Endothelial cell of umbilical vein (primary cell): ENCODE data around the gene OTULIN. TPM values are rescaled to one million over a fixed set of nuclear protein-coding genes. Genes with fewer than 3 reads are reported as not detected.

Source experiments
- BruUV-seq: library from RNA; stranded (reverse); fragments of 400-500 nt; replicated peaks from 2 replicates; lab custom pipeline; 2021; lab: Mats Ljungman, UMichigan
- CTCF ChIA-PET: fragments of 300-600, 350-600 bp; sonication (Branson Sonifier 250); formaldehyde crosslinking; loops from one replicate; lab custom pipeline; 2021; ENCODE audit warnings: antibody characterized with exemption, inconsistent platforms; lab: Charles Lee
- POLR2A ChIA-PET: fragments of 300-600, 350-600 bp; sonication (Branson Sonifier 250); formaldehyde crosslinking; loops from one replicate; lab custom pipeline; 2021; ENCODE audit warnings: antibody characterized with exemption, inconsistent platforms; lab: Charles Lee
- DNase-seq: peaks from one replicate; pipeline ENCODE4 v3.0.0-alpha.2; 2011; ENCODE audit warnings: low read depth, low spot score
- FAIRE-seq: peaks from 2 replicates; lab custom pipeline; 2011; peaks lifted over from hg19 to GRCh38; lab: Jason Lieb, UNC
- H2AFZ ChIP-seq: 2 replicates; pipeline ENCODE4 v1.6.0; 2012; ENCODE audit warnings: low read depth, low read length, control low read depth, inconsistent platforms
- H3K27ac ChIP-seq: 2 replicates; pipeline ENCODE4 v1.5.1; 2011; ENCODE audit warnings: low read depth, mild to moderate bottlenecking, control low read depth, low read length, moderate library complexity; ENCODE audit not compliant: insufficient read depth
- H3K27me3 ChIP-seq, 2 experiments: 2 replicates each; pipeline versions ENCODE4 v1.6.0 to v1.6.1; 2011; ENCODE audit warnings: low read length in 2 of 2, mixed read lengths in 1 of 2; ENCODE audit not compliant: control insufficient read depth in 2 of 2, insufficient read depth in 2 of 2
- H3K36me3 ChIP-seq, 2 experiments: 2 replicates in 1 of 2; 3 replicates in 1 of 2; pipeline ENCODE4 v1.5.1; 2011; ENCODE audit warnings: low read length in 2 of 2, mild to moderate bottlenecking in 1 of 2, moderate library complexity in 1 of 2; ENCODE audit not compliant: control insufficient read depth in 2 of 2, insufficient read depth in 2 of 2; ENCODE audit errors: extremely low read depth in 1 of 2
- H3K4me1 ChIP-seq: 3 replicates; pipeline ENCODE4 v1.5.1; 2011; ENCODE audit warnings: mild to moderate bottlenecking, low read length; ENCODE audit not compliant: control insufficient read depth, insufficient read depth; ENCODE audit errors: extremely low read depth
- H3K4me2 ChIP-seq: 2 replicates; pipeline ENCODE4 v1.6.1; 2011; ENCODE audit warnings: low read length, control low read depth, mixed read lengths; ENCODE audit not compliant: insufficient read depth
- H3K4me3 ChIP-seq, 3 experiments: fragments of 200-600 bp in 1 of 3; sonication (generic), shearing (Covaris generic) in 1 of 3; replicated peaks in 1 of 3; 2 replicates each; pipeline ENCODE4 v1.5.1; 2011 to 2016; ENCODE audit warnings: control low read depth in 3 of 3, low read length in 3 of 3, mild to moderate bottlenecking in 2 of 3, inconsistent platforms in 1 of 3, low read depth in 1 of 3, moderate library complexity in 1 of 3; ENCODE audit not compliant: insufficient read depth in 1 of 3
- H3K79me2 ChIP-seq: 2 replicates; pipeline ENCODE4 v1.6.0; 2012; ENCODE audit warnings: low read length, inconsistent platforms; ENCODE audit not compliant: control insufficient read depth, insufficient read depth
- H3K9ac ChIP-seq: replicated peaks from 2 replicates; pipeline ENCODE3; 2011; ENCODE audit warnings: low read length, control low read depth; ENCODE audit not compliant: insufficient read depth; ENCODE audit errors: extremely low read depth
- H3K9me1 ChIP-seq: replicated peaks from 3 replicates; pipeline ENCODE4 v1.6.0; 2011; ENCODE audit warnings: mild to moderate bottlenecking, low read length; ENCODE audit not compliant: control insufficient read depth, insufficient read depth; ENCODE audit errors: extremely low read depth
- H3K9me3 ChIP-seq: replicated peaks from 2 replicates; pipeline ENCODE4 v1.5.1; 2012; ENCODE audit warnings: low read length, inconsistent platforms; ENCODE audit not compliant: control insufficient read depth, insufficient read depth
- H4K20me1 ChIP-seq: replicated peaks from 2 replicates; pipeline ENCODE3; 2011; ENCODE audit warnings: mild to moderate bottlenecking, low read length; ENCODE audit not compliant: control insufficient read depth, insufficient read depth; ENCODE audit errors: extremely low read depth
- EZH2 ChIP-seq: IDR thresholded peaks from 2 replicates; pipeline ENCODE4 v1.6.1; 2012; ENCODE audit warnings: borderline replicate concordance, low read depth, mild to moderate bottlenecking, moderate library complexity, low read length, inconsistent platforms; ENCODE audit not compliant: severe bottlenecking
- FOS ChIP-seq: IDR thresholded peaks from 2 replicates; pipeline ENCODE4 v1.6.1; 2011; ENCODE audit warnings: mild to moderate bottlenecking, low read length, moderate library complexity, borderline replicate concordance; ENCODE audit not compliant: insufficient read depth
- GATA2 ChIP-seq: IDR thresholded peaks from 2 replicates; pipeline ENCODE4 v1.7.0; 2011; ENCODE audit warnings: low read depth, mild to moderate bottlenecking, moderate library complexity, mixed read lengths, low read length; ENCODE audit not compliant: insufficient read length, insufficient read depth
- JUN ChIP-seq: IDR thresholded peaks from 2 replicates; pipeline ENCODE4 v1.6.1; 2011; ENCODE audit warnings: borderline replicate concordance, low read depth; ENCODE audit not compliant: insufficient read length, insufficient read depth
- MYC ChIP-seq: IDR thresholded peaks from one replicate; pipeline ENCODE4 v1.6.1; 2011; ENCODE audit warnings: mild to moderate bottlenecking, low read depth, low read length
- POLR2A ChIP-seq: IDR thresholded peaks from 2 replicates; pipeline ENCODE4 v1.6.1; 2012; ENCODE audit warnings: low read depth, mild to moderate bottlenecking, control low read depth, low read length
- POLR2AphosphoS5 ChIP-seq: IDR thresholded peaks from 2 replicates; pipeline ENCODE4 v1.6.1; 2012; ENCODE audit warnings: low read depth, mild to moderate bottlenecking, control low read depth, low read length, moderate library complexity; ENCODE audit not compliant: insufficient read depth
- dilution Hi-C: fragments of 300-500 bp; cut with MboI; formaldehyde crosslinking; loops from one replicate; pipeline ENCODE4 v1.15.0; 2019; ENCODE audit warnings: low sequenced_read_pairs; ENCODE audit not compliant: extremely low pct_ligation_motif_present
- intact Hi-C: fragments of 100-400 bp; cut with micrococcal nuclease; formaldehyde crosslinking; loops from one replicate; pipeline ENCODE4 v1.10.0; 2022
- polyA plus RNA-seq, 4 experiments: library from polyadenylated mRNA; depleted of rRNA in 3 of 4; stranded (reverse) in 3 of 4; unstranded in 1 of 4; fragments of >200 nt; gene quantifications; 2 replicates each; pipeline versions ENCODE4 v1.2.1 to v1.2.3, GENCODE V29; 2011 to 2012; ENCODE audit warnings: missing spikeins in 1 of 4
- total RNA-seq: library from RNA; stranded (reverse); gene quantifications from 2 replicates; pipeline ENCODE4 v1.2.3, GENCODE V29; 2021
- TF ChIP-seq, protein P1 (sequence below), 2 donors: IDR thresholded peaks; 1 replicate in 1 of 2; 2 replicates in 1 of 2; pipeline ENCODE4 v1.5.1; 2011; ENCODE audit warnings: low read length in 2 of 2, mild to moderate bottlenecking in 2 of 2, moderate library complexity in 2 of 2, control low read depth in 1 of 2, inconsistent platforms in 1 of 2, low read depth in 1 of 2; ENCODE audit not compliant: insufficient read depth in 1 of 2; ENCODE audit errors: extremely low read depth in 1 of 2
- TF ChIP-seq, protein P2 (sequence below): IDR thresholded peaks from 2 replicates; pipeline ENCODE4 v1.6.1; 2011; ENCODE audit not compliant: insufficient read depth, insufficient read length

OTULIN gene
- total and polyA plus RNA-seq, 2 donors (not counting 3 experiments of a cell fraction or from before 2014, with no cell fraction given) = 7.8 to 30.2 TPM

DNA sequence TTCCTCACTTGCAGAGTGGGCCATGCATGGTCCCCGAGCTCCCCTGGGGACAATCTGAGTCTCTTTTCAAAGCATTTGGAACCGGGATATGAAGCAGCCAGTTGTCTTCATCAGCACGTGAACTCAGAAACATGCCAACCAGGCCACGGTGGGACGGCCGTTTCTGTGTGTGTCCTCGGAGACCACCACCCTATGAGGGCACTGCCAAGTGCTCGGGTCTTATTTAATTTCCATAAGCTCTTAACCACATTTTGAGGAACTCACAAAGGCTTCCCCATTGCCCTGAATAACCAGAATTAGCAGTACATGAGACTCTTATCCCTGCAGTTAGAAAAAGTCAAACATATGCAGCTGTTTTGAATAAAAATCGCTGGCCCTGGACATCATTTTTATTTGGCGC is 60.1 kb downstream of the OTULIN start:
- FAIRE-seq (no peak), DNase-seq (no peak)
- Histone ChIP-seq H3K27ac (no peak overlapping the region), H2AFZ (no peak overlapping the region), H3K9me3 (no peaks in the 10 kb centered on the region), H3K79me2 (no peaks in the 10 kb centered on the region), H4K20me1 (no peaks in the 10 kb centered on the region), H3K4me2 (no peak overlapping the region), H3K9me1 (no peaks in the 10 kb centered on the region), H3K9ac (no peak overlapping the region), H3K4me1 (no peaks in the 10 kb centered on the region), H3K36me3 (no peaks in the 10 kb centered on the region), H3K4me3 (no peak overlapping the region), H3K27me3 (no peaks in the 10 kb centered on the region)
- BruUV-seq = no TSS peak
- TF ChIP-seq GATA2 = no peak
- TF ChIP-seq EZH2 = no peak
- TF ChIP-seq FOS = no peak
- TF ChIP-seq MYC = no peak
- TF ChIP-seq, protein P1, sequence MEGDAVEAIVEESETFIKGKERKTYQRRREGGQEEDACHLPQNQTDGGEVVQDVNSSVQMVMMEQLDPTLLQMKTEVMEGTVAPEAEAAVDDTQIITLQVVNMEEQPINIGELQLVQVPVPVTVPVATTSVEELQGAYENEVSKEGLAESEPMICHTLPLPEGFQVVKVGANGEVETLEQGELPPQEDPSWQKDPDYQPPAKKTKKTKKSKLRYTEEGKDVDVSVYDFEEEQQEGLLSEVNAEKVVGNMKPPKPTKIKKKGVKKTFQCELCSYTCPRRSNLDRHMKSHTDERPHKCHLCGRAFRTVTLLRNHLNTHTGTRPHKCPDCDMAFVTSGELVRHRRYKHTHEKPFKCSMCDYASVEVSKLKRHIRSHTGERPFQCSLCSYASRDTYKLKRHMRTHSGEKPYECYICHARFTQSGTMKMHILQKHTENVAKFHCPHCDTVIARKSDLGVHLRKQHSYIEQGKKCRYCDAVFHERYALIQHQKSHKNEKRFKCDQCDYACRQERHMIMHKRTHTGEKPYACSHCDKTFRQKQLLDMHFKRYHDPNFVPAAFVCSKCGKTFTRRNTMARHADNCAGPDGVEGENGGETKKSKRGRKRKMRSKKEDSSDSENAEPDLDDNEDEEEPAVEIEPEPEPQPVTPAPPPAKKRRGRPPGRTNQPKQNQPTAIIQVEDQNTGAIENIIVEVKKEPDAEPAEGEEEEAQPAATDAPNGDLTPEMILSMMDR (IDR thresholded peaks at IDR 0.05; ENCODE audit: extremely low read depth in 1 of 2, insufficient read depth in 1 of 2, low read depth in 1 of 2, low read length in 2 of 2) = no peak
- no peak for TF ChIP-seq JUN
- TF ChIP-seq, protein P2, sequence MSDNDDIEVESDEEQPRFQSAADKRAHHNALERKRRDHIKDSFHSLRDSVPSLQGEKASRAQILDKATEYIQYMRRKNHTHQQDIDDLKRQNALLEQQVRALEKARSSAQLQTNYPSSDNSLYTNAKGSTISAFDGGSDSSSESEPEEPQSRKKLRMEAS = no peak
- TF ChIP-seq POLR2AphosphoS5 = no peak
- TF ChIP-seq POLR2A = no peak
- intact Hi-C loops = no loop called here
- ChIA-PET CTCF (interaction anchor here (1.3 to 10.2 kb wide), 3 partner anchors 12 to 289 kb away, joined by 4 to 168 read pairs (median 48); no protein-coding TSS in a partner anchor), POLR2A (no interaction called here)
- dilution Hi-C loops = loop anchor here (25.0 kb wide), 1 partner anchor 288 kb away; no protein-coding TSS in a partner anchor
